ENCODE measurements around the gene KBTBD2.
"Not testable (repeated sequence)": the region's sequence is repeated elsewhere in the genome, so short reads cannot be mapped to it uniquely, and the experiment has no call there.

Gene KBTBD2

GRCh38 chr7:32891043-32891799 lies at the start of gene KBTBD2:
Gene KBTBD2 (minus strand): TSS chr7:32891760. CDS start chr7:32879604, 12,156 bp downstream.
- DNase-seq (ENCODE audit: low read depth in 1 of 2, low spot score in 1 of 2): peak; percentile 47 to 58

- no peak for DNase-seq (ENCODE audit: low read depth in 1 of 2, low spot score in 1 of 2)
Measured at GRCh38 chr7:32941181-32941580, 49.6 kb upstream of the KBTBD2 start.

GRCh38 chr7:32937344-32938174 lies 46.0 kb upstream of the KBTBD2 start:
- DNase-seq (ENCODE audit: low read depth in 1 of 2, low spot score in 1 of 2): no peak

- no peak for DNase-seq (ENCODE audit: low read depth in 1 of 2, low spot score in 1 of 2)
Measured at GRCh38 chr7:32936689-32937088, 45.1 kb upstream of the KBTBD2 start.

- no peak for DNase-seq (ENCODE audit: low read depth in 1 of 2, low spot score in 1 of 2)
Measured at GRCh38 chr7:32935558-32935957, 44.0 kb upstream of the KBTBD2 start.

GRCh38 chr7:32930378-32930777 lies 38.8 kb upstream of the KBTBD2 start:
- no peak for DNase-seq (ENCODE audit: low read depth in 1 of 2, low spot score in 1 of 2)

- DNase-seq (ENCODE audit: low read depth in 1 of 2, low spot score in 1 of 2): no peak
Measured at GRCh38 chr7:32929430-32930143, 38.0 kb upstream of the KBTBD2 start.

GRCh38 chr7:32928785-32929298 lies 37.3 kb upstream of the KBTBD2 start:
- no peak for DNase-seq (ENCODE audit: low read depth in 1 of 2, low spot score in 1 of 2)

- no peak for DNase-seq (ENCODE audit: low read depth in 1 of 2, low spot score in 1 of 2)
Measured at GRCh38 chr7:32921896-32922295, 30.3 kb upstream of the KBTBD2 start.

- DNase-seq (ENCODE audit: low read depth in 1 of 2, low spot score in 1 of 2): not testable (repeated sequence)
Measured at GRCh38 chr7:32916994-32917393, 25.4 kb upstream of the KBTBD2 start.

GRCh38 chr7:32916006-32916405 lies 24.4 kb upstream of the KBTBD2 start:
- DNase-seq (ENCODE audit: low read depth in 1 of 2, low spot score in 1 of 2): no peak

GRCh38 chr7:32915041-32915536 lies 23.5 kb upstream of the KBTBD2 start:
- DNase-seq (ENCODE audit: low read depth in 1 of 2, low spot score in 1 of 2): no peak

- DNase-seq (ENCODE audit: low read depth in 1 of 2, low spot score in 1 of 2): no peak
Measured at GRCh38 chr7:32914184-32914583, 22.6 kb upstream of the KBTBD2 start.

GRCh38 chr7:32910195-32910594 lies 18.6 kb upstream of the KBTBD2 start:
- no peak for DNase-seq (ENCODE audit: low read depth in 1 of 2, low spot score in 1 of 2)

GRCh38 chr7:32905175-32905662 lies 13.7 kb upstream of the KBTBD2 start:
- peak; percentile 33 to 72 for DNase-seq (ENCODE audit: low read depth in 1 of 2, low spot score in 1 of 2)

GRCh38 chr7:32901629-32902028 lies 10.1 kb upstream of the KBTBD2 start:
- DNase-seq (ENCODE audit: low read depth in 1 of 2, low spot score in 1 of 2): no peak

GRCh38 chr7:32900433-32900995 lies 9.0 kb upstream of the KBTBD2 start:
- DNase-seq (ENCODE audit: low read depth in 1 of 2, low spot score in 1 of 2): no peak

GRCh38 chr7:32897376-32897775 lies 5.8 kb upstream of the KBTBD2 start:
- not testable (repeated sequence) for DNase-seq (ENCODE audit: low read depth in 1 of 2, low spot score in 1 of 2)

- no peak for DNase-seq (ENCODE audit: low read depth in 1 of 2, low spot score in 1 of 2)
Measured at GRCh38 chr7:32896564-32897347, 5.2 kb upstream of the KBTBD2 start.

GRCh38 chr7:32894171-32894570 lies 2.6 kb upstream of the KBTBD2 start:
- DNase-seq (ENCODE audit: low read depth in 1 of 2, low spot score in 1 of 2): no peak
